H1 (cell line): ENCODE data around the gene NEU3. TPM values are rescaled to one million over a fixed set of nuclear protein-coding genes. Genes with fewer than 3 reads are reported as not detected.
A peak's percentile ranks its signal among the peaks of the same experiment; 100 is the strongest.

Source experiments
- CTCF ChIA-PET: fragments of 300-600 bp; sonication (Branson Sonifier 250); formaldehyde crosslinking; loops from one replicate; lab custom pipeline; 2021; ENCODE audit not compliant: partially characterized antibody; lab: Charles Lee
- POLR2A ChIA-PET: fragments of 300-600 bp; sonication (Branson Sonifier 250); formaldehyde crosslinking; loops from one replicate; lab custom pipeline; 2021; ENCODE audit warnings: inconsistent platforms; ENCODE audit not compliant: partially characterized antibody; lab: Charles Lee
- DNase-seq, 2 experiments: peaks; one replicate each; pipeline versions ENCODE4 v3.0.0 to v3.0.0-alpha.2; 2010 to 2022; ENCODE audit warnings: low spot score in 2 of 2, low read depth in 1 of 2, mixed read lengths in 1 of 2
- FAIRE-seq: peaks from 2 replicates; lab custom pipeline; 2011; peaks lifted over from hg19 to GRCh38; lab: Jason Lieb, UNC
- H2AFZ ChIP-seq: 2 replicates; pipeline ENCODE4 v1.8.1; 2012; ENCODE audit warnings: low read length, inconsistent platforms
- H2AK5ac ChIP-seq: 2 replicates; pipeline ENCODE4 v1.6.1; 2013; ENCODE audit warnings: low read depth, low read length
- H2BK120ac ChIP-seq: replicated peaks from 2 replicates; pipeline ENCODE3; 2013; ENCODE audit warnings: low read depth, low read length, inconsistent platforms
- H2BK12ac ChIP-seq: 2 replicates; pipeline ENCODE4 v1.6.1; 2013; ENCODE audit warnings: low read depth, low read length
- H2BK15ac ChIP-seq: 2 replicates; pipeline ENCODE4 v1.6.1; 2013; ENCODE audit warnings: low read length
- H2BK20ac ChIP-seq: 2 replicates; pipeline ENCODE4 v1.6.1; 2013; ENCODE audit warnings: low read length
- H2BK5ac ChIP-seq: 2 replicates; pipeline ENCODE4 v1.6.1; 2013; ENCODE audit warnings: low read depth, low read length
- H3K14ac ChIP-seq: 2 replicates; pipeline ENCODE4 v1.6.1; 2013; ENCODE audit warnings: inconsistent platforms; ENCODE audit not compliant: insufficient read length
- H3K18ac ChIP-seq: 2 replicates; pipeline ENCODE4 v1.6.1; 2013; ENCODE audit warnings: low read length; ENCODE audit errors: extremely low read depth
- H3K23ac ChIP-seq: 2 replicates; pipeline ENCODE4 v1.6.1; 2013; ENCODE audit warnings: inconsistent platforms; ENCODE audit not compliant: insufficient read length
- H3K23me2 ChIP-seq: 2 replicates; pipeline ENCODE4 v1.6.1; 2013; ENCODE audit warnings: low read depth, low read length
- H3K27ac ChIP-seq: 2 replicates; pipeline ENCODE4 v1.6.1; 2011; ENCODE audit warnings: low read depth, low read length, inconsistent platforms
- H3K27me3 ChIP-seq, 4 experiments: replicated peaks in 1 of 4; 1 replicate in 1 of 4; 2 replicates in 3 of 4; pipeline versions ENCODE4 v1.6.1 to v1.8.1; 2011 to 2013; ENCODE audit warnings: low read length in 3 of 4, mild to moderate bottlenecking in 3 of 4, inconsistent platforms in 2 of 4, mixed read lengths in 2 of 4, moderate library complexity in 1 of 4; ENCODE audit not compliant: control insufficient read depth in 3 of 4, insufficient read depth in 3 of 4; ENCODE audit errors: extremely low read depth in 1 of 4
- H3K36me3 ChIP-seq, 4 experiments: 2 replicates each; pipeline versions ENCODE4 v1.6.1 to v1.8.1; 2011 to 2013; ENCODE audit warnings: mild to moderate bottlenecking in 4 of 4, low read length in 3 of 4, moderate library complexity in 2 of 4, control low read depth in 1 of 4, inconsistent platforms in 1 of 4; ENCODE audit not compliant: insufficient read depth in 4 of 4, control insufficient read depth in 2 of 4
- H3K4ac ChIP-seq: replicated peaks from 2 replicates; pipeline ENCODE3; 2013; ENCODE audit warnings: low read length, low read depth, mixed read lengths, inconsistent platforms; ENCODE audit not compliant: insufficient read length
- H3K4me1 ChIP-seq, 4 experiments: replicated peaks in 1 of 4; 1 replicate in 1 of 4; 2 replicates in 3 of 4; pipeline versions ENCODE4 v1.6.1 to v1.8.1; 2011 to 2013; ENCODE audit warnings: low read length in 3 of 4, inconsistent platforms in 2 of 4, mixed read lengths in 1 of 4; ENCODE audit not compliant: insufficient read depth in 4 of 4, control insufficient read depth in 3 of 4
- H3K4me2 ChIP-seq, 2 experiments: 2 replicates each; pipeline versions ENCODE4 v1.6.1 to v1.8.1; 2011 to 2013; ENCODE audit warnings: low read depth in 2 of 2, low read length in 2 of 2, control low read depth in 1 of 2, inconsistent platforms in 1 of 2, mild to moderate bottlenecking in 1 of 2; ENCODE audit not compliant: insufficient read depth in 1 of 2
- H3K4me3 ChIP-seq, 4 experiments: fragments of 200-600, 300-600 bp in 1 of 4; sonication (generic), shearing (Covaris generic), sonication (Bioruptor Twin) in 1 of 4; 2 replicates each; pipeline versions ENCODE4 v1.5.1 to v1.8.1; 2011 to 2016; ENCODE audit warnings: low read length in 4 of 4, low read depth in 3 of 4, control low read depth in 2 of 4, inconsistent platforms in 2 of 4, mild to moderate bottlenecking in 2 of 4, mixed read lengths in 1 of 4, moderate library complexity in 1 of 4; ENCODE audit not compliant: insufficient read depth in 2 of 4; ENCODE audit errors: extremely low read depth in 1 of 4
- H3K56ac ChIP-seq: replicated peaks from 2 replicates; pipeline ENCODE3; 2013; ENCODE audit warnings: low read depth, mild to moderate bottlenecking, mixed read lengths, low read length, inconsistent platforms; ENCODE audit not compliant: insufficient read length
- H3K79me1 ChIP-seq: 2 replicates; pipeline ENCODE4 v1.6.1; 2013; ENCODE audit warnings: low read depth, low read length, control low read depth
- H3K79me2 ChIP-seq, 2 experiments: 2 replicates each; pipeline versions ENCODE4 v1.6.1 to v1.8.1; 2012 to 2013; ENCODE audit warnings: low read length in 2 of 2, mild to moderate bottlenecking in 2 of 2, inconsistent platforms in 1 of 2; ENCODE audit not compliant: insufficient read depth in 2 of 2, control insufficient read depth in 1 of 2
- H3K9ac ChIP-seq, 4 experiments: replicated peaks in 1 of 4; 1 replicate in 1 of 4; 2 replicates in 3 of 4; pipeline versions ENCODE4 v1.6.1 to v1.8.1; 2011 to 2013; ENCODE audit warnings: low read depth in 3 of 4, low read length in 3 of 4, control low read depth in 2 of 4, mild to moderate bottlenecking in 2 of 4, moderate library complexity in 2 of 4, inconsistent platforms in 1 of 4; ENCODE audit errors: extremely low read depth in 1 of 4
- H3K9me3 ChIP-seq, 2 experiments: 2 replicates each; pipeline versions ENCODE4 v1.6.1 to v1.8.1; 2012 to 2013; ENCODE audit warnings: mild to moderate bottlenecking in 2 of 2, moderate library complexity in 2 of 2, control low read depth in 1 of 2, inconsistent platforms in 1 of 2, low read depth in 1 of 2, low read length in 1 of 2, mixed read lengths in 1 of 2; ENCODE audit not compliant: insufficient read depth in 2 of 2
- H4K20me1 ChIP-seq, 2 experiments: replicated peaks in 1 of 2; 2 replicates each; pipeline versions ENCODE3 to v1.8.1; 2011 to 2013; ENCODE audit warnings: inconsistent platforms in 2 of 2, low read length in 2 of 2, mild to moderate bottlenecking in 1 of 2; ENCODE audit not compliant: insufficient read depth in 2 of 2, control insufficient read depth in 1 of 2
- H4K5ac ChIP-seq: 2 replicates; pipeline ENCODE4 v1.6.1; 2013; ENCODE audit warnings: low read length, low read depth, mixed read lengths, inconsistent platforms; ENCODE audit not compliant: insufficient read length
- H4K8ac ChIP-seq: 2 replicates; pipeline ENCODE4 v1.8.0; 2013; ENCODE audit warnings: mild to moderate bottlenecking, moderate library complexity, low read length, inconsistent platforms; ENCODE audit not compliant: insufficient read depth; ENCODE audit errors: extremely low read depth
- H4K91ac ChIP-seq: replicated peaks from 2 replicates; pipeline ENCODE3; 2013; ENCODE audit warnings: low read length, mixed read lengths, inconsistent platforms; ENCODE audit not compliant: insufficient read length
- BACH1 ChIP-seq: IDR thresholded peaks from 2 replicates; pipeline ENCODE4 v1.6.1; 2012; ENCODE audit warnings: low read length, improper control_type of control experiment
- CREB1 ChIP-seq: IDR thresholded peaks from 2 replicates; pipeline ENCODE4 v1.6.1; 2012; ENCODE audit warnings: inconsistent platforms
- JUN ChIP-seq: IDR thresholded peaks from 2 replicates; pipeline ENCODE4 v1.6.1; 2011; ENCODE audit warnings: low read depth, mild to moderate bottlenecking, improper control_type of control experiment, low read length
- POU5F1 ChIP-seq: IDR thresholded peaks from 2 replicates; pipeline ENCODE4 v1.6.1; 2011; ENCODE audit warnings: low read depth, mild to moderate bottlenecking, low read length, moderate library complexity
- SIX5 ChIP-seq: IDR thresholded peaks from 2 replicates; pipeline ENCODE4 v1.6.1; 2011; ENCODE audit warnings: mild to moderate bottlenecking, low read depth, low read length
- SP4 ChIP-seq: IDR thresholded peaks from 2 replicates; pipeline ENCODE4 v1.6.1; 2012; ENCODE audit warnings: low read length, inconsistent platforms
- TBP ChIP-seq: IDR thresholded peaks from 2 replicates; pipeline ENCODE4 v1.6.1; 2011; ENCODE audit warnings: low read depth, low read length, improper control_type of control experiment
- WGBS, 2 experiments: shearing (Covaris generic) in 1 of 2; methylation state at CpG; one replicate each; pipeline versions ENCODE4 v1.1.6 to v1.1.7; 2013 to 2015; ENCODE audit warnings: low lambda C conversion rate in 2 of 2, mixed read lengths in 2 of 2, inconsistent platforms in 1 of 2, low coverage in 1 of 2, missing lambda C conversion rate in 1 of 2; ENCODE audit not compliant: insufficient replicate concordance in 2 of 2, insufficient coverage in 1 of 2, insufficient read length in 1 of 2; ENCODE audit errors: extremely low coverage in 1 of 2, missing lambda C conversion rate in 1 of 2; 5-methylcytosine and 5-hydroxymethylcytosine counted together
- polyA plus RNA-seq, 7 experiments: library from polyadenylated mRNA; depleted of rRNA in 3 of 7; stranded (reverse) in 5 of 7; unstranded in 2 of 7; fragments of >200 nt in 5 of 7; fragments of 200-250 nt in 2 of 7; gene quantifications; 1 replicate in 5 of 7; 2 replicates in 1 of 7; 4 replicates in 1 of 7; pipeline versions ENCODE4 v1.2.1 to v1.2.3, GENCODE V29; 2011 to 2013; ENCODE audit warnings: missing spikeins in 2 of 7, mixed read lengths in 2 of 7
- total RNA-seq: library from RNA; stranded (reverse); fragmentation: NEBNext Ultra II Directional; extraction: Animal tissue kit (Norgen Biotek cat#: 25700); gene quantifications from 2 replicates; pipeline ENCODE4 v1.2.1, GENCODE V29; 2021
- TF ChIP-seq, protein P1 (sequence below), 3 experiments: IDR thresholded peaks; 1 replicate in 2 of 3; 2 replicates in 1 of 3; pipeline versions ENCODE4 v1.5.1 to v1.6.1; 2011; ENCODE audit warnings: low read length in 3 of 3, mild to moderate bottlenecking in 3 of 3, inconsistent platforms in 2 of 3, low read depth in 1 of 3, moderate library complexity in 1 of 3; ENCODE audit not compliant: insufficient read depth in 1 of 3; ENCODE audit errors: control extremely low read depth in 1 of 3

Gene NEU3
- total and polyA plus RNA-seq, 2 of the 8 experiments (the other 6 are each of a cell fraction or from before 2014, with no cell fraction given), result 8.9 to 15.6 TPM

DNA sequence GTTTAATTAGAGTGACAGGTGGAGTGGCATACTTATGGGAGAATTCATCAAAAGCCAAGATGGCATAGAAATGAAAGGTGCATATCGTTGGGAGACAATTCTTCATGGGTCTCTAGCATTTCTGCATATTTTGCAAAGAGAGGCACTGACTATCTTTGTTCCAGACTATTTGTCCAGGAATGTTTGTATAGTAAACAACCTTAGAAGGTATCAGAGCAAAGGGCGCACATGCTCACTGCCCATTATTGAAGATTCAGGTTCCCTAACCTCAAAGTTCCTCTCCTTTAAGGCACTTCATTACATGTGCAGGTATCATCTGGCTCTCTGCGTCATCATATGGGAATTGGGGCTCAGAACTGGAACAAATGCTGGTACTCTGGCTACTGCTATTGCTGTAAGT lies 4.7 kb upstream of the NEU3 start:
- TF ChIP-seq, protein P1, sequence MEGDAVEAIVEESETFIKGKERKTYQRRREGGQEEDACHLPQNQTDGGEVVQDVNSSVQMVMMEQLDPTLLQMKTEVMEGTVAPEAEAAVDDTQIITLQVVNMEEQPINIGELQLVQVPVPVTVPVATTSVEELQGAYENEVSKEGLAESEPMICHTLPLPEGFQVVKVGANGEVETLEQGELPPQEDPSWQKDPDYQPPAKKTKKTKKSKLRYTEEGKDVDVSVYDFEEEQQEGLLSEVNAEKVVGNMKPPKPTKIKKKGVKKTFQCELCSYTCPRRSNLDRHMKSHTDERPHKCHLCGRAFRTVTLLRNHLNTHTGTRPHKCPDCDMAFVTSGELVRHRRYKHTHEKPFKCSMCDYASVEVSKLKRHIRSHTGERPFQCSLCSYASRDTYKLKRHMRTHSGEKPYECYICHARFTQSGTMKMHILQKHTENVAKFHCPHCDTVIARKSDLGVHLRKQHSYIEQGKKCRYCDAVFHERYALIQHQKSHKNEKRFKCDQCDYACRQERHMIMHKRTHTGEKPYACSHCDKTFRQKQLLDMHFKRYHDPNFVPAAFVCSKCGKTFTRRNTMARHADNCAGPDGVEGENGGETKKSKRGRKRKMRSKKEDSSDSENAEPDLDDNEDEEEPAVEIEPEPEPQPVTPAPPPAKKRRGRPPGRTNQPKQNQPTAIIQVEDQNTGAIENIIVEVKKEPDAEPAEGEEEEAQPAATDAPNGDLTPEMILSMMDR (IDR thresholded peaks at IDR 0.05; ENCODE audit: control extremely low read depth in 1 of 3, insufficient read depth in 1 of 3, low read depth in 1 of 3, low read length in 3 of 3), result no peak
- TF ChIP-seq SIX5 (no peak), BACH1 (no peak), SP4 (no peak), CREB1 (no peak), TBP (no peak), JUN (no peak), POU5F1 (no peak)

More for the DNA sequence above, 4.7 kb upstream of the NEU3 start:
- Histone ChIP-seq H2BK5ac (no peak overlapping the region), H2AK5ac (no peak overlapping the region), H2BK15ac (no peak overlapping the region), H3K27me3 (no peaks in the 10 kb centered on the region), H2AFZ (no peak overlapping the region), H3K4me1 (no peaks in the 10 kb centered on the region), H3K56ac (no peak overlapping the region), H4K8ac (no peak overlapping the region), H4K20me1 (no peaks in the 10 kb centered on the region), H2BK20ac (no peak overlapping the region), H3K18ac (no peak overlapping the region), H3K9me3 (no peaks in the 10 kb centered on the region), H2BK120ac (no peak overlapping the region), H2BK12ac (no peak overlapping the region), H3K23ac (no peak overlapping the region), H3K14ac (no peak overlapping the region), H3K79me1 (no peaks in the 10 kb centered on the region; the same call in 1 of the 2 replicates), H3K27ac (no peak overlapping the region), H3K4me2 (no peak overlapping the region), H4K5ac (no peak overlapping the region), H3K36me3 (peaks cover 0 to 5% (median 1%) of the 10 kb centered on the region in 4 experiments; a peak in 2 of 8 replicates), H4K91ac (no peak overlapping the region), H3K4me3 (no peak overlapping the region), H3K79me2 (no peaks in the 10 kb centered on the region), H3K23me2 (peaks cover 2% of the 10 kb centered on the region; the same call in 1 of the 2 replicates), H3K4ac (no peak overlapping the region), H3K9ac (peak overlapping the region in 1 of 4 experiments; percentile 49; a peak in 1 of 7 replicates)
- POLR2A ChIA-PET, result interaction anchor here (0.9 kb wide), 1 partner anchor 44 kb away, joined by 4 read pairs; no protein-coding TSS in a partner anchor
- DNase-seq, result no peak
- no peak for FAIRE-seq
- WGBS, 2 experiments, result 95% methylated on average over 3 of the region's 3 CpGs; no CpG with 5 or more reads in 1 of the 2 experiments
- CTCF ChIA-PET, result no interaction called here
